KG1 (cell line): ENCODE data around the gene RSPO3.
"Not testable (repeated sequence)": the region's sequence is repeated elsewhere in the genome, so short reads cannot be mapped to it uniquely, and the experiment has no call there.

Source experiments
- DNase-seq: peaks from one replicate; lab custom pipeline; 2025; lab: John Stamatoyannopoulos, UW

Gene RSPO3

DNA sequence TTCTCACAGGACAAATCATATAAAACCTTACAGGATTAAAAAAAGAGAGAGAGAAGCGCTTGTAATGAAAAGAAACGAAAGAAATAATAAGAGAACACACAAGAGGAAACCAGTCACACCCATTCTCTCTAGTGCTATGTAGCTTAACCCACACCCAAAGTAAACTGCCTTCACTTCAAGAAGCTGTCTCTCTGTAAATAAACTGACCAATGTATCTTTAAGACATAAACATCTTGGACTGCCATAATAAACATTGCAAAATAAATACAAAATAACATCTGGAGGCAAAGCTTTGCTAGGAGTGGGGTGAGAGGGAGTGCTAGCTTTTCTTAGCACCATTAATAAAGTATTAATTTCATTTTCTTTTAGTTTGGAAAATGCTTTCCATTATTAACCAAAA, 86.6 kb downstream of the RSPO3 start:
- DNase-seq, result no peak

DNA sequence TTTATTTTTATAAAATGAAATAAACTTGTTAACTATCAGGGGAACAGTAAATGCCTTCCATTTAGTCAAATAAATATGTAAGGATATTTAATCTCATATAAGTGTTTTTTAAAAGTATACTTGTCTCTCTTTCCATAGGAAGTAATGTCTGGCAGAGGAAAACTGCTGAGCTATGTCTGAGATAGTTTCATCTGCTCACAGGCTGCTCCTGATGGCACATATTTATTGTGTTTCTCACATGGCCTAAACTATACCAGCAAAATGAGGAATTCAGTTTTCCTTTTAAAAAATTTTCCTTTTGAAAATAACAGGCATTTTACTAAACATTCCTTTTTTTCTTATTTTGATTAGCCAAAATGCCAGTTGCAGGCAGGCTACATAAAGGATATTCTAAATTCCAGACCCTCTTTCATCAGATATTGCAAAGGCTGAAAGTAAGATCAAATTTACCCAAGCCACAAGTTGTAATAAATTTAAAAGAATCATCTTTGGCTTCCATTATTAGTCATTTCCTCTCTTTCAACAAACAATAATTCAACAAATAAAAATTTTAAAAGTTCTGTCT, 88.1 kb downstream of the RSPO3 start:
- DNase-seq, result no peak

DNA sequence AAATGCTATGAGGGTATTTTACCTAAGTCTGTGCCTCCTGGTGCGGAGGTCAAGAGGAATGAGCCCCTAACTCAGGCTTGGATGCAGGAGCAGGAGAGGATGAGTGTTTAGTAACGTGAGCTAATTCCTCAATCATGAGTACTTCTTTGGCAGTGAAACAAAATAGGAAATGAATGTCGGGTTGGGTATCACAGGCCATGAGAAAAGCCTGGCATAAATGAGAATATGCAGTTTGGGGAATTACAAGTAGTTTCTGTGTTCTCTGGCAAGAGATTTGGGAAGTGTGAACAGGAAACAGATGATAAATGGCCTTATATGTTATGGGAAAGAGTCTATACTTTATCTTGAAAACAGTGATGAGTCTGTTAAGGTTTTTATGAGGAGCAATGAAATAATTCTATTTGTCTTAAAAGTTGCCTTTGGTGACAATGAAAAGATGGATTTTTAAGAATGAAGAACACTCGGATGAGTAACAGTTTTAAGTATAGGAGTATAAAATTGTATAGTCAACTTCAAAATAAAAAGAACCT, 89.2 kb downstream of the RSPO3 start:
- no peak for DNase-seq

DNA sequence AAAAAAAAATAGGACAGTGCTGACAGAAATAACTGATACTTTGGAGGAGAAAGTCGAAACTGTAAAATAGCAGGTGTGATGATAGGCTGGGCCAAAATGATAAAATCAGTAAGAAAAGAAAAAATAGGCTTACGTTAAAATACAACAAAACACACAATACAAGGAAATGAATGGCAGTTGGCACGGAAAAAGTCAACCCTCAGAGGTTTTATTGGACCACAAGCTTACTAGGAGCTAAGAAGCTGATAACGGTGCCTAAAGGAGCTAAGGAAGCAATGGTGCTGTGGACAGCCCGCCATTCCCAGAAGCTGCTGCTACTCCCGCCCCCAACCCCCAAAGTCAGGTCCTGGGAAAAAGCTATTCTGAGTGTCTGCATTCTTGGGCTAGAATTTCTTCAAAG, 92.3 kb downstream of the RSPO3 start:
- no peak for DNase-seq

DNA sequence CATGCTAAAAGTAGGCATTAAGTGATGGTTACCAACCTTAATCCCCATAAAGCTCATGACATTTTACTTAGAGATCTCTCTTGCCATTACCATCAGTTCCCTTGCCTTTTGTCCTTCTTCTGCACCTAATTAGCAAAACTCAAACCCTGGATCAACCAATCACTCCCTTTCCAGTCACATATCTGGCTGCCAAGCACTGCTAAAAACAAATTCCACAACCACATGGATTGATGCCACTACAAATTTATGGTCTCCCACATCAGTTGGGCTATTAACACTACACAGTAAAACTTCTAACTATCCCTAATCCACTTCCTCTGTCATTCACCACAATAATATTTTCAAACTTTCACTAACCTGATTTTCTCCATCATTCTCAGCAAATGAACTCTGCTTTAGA, 93.9 kb downstream of the RSPO3 start:
- DNase-seq, result no peak

DNA sequence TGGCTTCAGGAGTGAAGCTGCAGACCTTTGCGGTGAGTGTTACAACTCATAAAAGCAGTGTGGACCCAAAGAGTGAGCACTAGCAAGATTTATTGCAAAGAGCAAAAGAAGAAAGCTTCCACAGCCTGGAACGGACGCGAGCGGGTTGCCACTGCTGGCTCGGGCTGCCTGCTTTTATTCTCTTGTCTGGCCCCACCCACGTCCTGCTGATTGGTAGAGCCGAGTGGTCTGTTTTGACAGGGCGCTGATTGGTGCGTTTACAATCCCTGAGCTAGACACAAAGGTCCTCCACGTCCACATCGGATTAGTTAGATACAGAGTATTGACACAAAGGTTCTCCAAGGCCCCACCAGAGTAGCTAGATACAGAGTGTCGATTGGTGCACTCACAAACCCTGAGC, 95.6 kb downstream of the RSPO3 start:
- DNase-seq, result not testable (repeated sequence)

DNA sequence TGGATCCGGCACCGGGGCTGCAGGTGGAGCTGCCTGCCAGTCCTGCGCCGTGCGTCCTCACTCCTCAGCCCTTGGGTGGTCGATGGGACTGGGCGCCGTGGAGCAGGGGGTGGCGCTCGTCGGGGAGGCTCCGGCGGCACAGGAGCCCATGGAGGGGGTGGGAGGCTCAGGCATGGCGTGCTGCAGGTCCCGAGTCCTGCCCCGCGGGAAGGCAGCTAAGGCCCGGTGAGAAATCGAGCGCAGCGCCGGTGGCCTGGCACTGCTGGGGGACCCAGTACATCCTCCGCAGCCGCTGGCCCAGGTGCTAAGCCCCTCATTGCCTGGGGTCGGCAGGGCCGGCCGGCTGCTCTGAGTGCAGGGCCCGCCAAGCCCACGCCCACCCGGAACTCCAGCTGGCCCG, 96.1 kb downstream of the RSPO3 start:
- DNase-seq, result not testable (repeated sequence)

DNA sequence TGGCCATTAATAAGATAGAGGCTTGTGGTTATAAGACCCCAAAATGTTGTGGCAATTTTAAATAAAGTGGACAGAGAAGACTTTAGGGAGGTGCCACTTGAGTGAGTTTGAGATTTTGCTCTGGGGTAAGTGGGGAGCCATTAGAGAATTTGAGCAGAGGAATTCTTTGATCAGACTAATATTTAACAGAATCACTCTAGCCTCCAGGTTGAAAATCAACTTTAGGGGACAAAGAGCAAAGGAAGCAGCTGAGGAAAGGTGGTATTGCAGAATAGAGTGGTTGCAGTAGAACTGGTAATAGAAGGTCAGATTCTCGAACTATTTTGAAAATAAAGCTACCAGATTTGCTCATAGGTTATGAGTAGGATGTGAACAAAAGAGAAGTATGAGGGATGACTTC, 97.5 kb downstream of the RSPO3 start:
- no peak for DNase-seq

DNA sequence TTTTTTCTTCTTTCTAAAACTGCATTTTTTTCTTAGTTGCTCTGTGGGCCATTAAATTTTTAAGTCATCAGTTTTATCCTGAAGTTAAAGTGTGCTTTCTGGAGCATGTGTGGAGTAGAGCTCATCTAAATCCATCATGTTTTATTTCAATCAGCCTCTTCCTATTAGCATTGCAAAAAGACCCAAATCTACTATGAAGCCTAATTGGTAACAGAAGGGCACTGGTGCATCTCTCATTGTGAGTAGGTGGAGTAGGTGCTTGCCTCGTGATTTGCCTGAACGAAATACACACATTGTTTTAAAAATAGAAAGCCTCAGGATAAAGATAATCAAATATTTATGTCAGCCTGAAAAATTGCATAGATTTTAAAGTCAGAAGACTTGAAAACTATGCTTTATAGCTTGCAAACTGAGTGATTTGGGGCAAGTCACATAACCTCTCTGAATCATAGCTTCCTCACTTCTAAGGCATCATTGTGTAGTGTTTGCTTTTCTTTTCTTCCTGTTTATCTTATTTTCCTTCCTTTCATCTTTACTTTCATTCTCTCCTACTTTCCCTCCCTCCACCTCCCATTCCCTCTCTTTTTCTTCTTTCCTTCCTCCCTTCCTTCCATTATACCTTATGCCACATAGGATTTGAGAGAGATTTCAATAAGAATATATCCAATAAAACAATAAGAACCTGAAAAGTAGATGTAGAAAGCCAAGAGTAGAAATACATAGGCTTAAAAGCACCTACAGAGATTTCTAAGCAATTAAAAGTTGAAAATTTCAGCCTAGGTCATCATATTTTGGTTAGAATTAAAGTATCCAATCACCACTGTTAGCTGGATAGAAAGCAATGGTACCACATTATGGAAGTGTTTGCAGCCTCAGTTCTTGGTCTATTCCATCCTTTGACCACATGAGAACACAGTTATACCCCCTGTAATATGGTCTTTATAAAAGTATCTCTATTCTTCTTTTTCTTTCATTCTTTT, 98.6 kb downstream of the RSPO3 start:
- DNase-seq, result no peak

DNA sequence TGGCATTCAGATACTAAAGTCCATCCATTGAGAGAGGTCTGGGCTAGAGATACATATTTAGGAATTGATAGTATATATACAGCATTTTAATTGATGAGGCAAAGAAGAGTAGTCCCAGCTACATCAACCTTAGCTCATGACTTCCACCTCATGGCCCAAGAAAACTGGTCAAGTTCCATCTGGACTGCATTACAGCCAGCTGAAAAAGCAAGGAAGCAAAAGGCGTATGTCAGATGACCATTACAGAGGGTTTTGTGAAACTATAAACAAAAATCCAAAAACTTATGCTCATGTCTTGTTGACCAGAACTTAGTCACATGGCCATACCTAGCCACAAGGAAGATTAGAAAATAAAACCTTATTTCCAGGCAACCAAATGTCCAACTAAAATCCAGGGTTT, 101.4 kb downstream of the RSPO3 start:
- DNase-seq, result no peak

DNA sequence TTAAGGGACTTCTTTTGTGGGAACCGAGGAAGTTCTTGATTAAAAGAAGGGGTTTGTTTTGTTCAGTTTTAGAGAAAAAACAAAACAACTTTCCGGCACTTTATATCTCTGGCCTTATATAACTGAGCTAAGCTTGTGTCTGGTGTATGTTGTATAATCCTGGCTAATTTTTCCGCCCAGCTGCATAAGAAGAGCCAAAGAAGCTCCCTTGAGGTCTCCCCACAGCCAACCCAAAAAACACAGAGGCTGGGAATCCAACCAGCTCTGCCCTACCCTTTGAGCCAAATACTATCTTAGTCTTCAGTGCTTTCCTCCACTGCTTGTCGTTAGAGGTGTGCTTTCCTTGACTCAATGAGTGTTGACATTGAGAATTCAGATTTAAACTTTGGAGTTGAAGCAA, 102.7 kb downstream of the RSPO3 start:
- DNase-seq, result no peak

DNA sequence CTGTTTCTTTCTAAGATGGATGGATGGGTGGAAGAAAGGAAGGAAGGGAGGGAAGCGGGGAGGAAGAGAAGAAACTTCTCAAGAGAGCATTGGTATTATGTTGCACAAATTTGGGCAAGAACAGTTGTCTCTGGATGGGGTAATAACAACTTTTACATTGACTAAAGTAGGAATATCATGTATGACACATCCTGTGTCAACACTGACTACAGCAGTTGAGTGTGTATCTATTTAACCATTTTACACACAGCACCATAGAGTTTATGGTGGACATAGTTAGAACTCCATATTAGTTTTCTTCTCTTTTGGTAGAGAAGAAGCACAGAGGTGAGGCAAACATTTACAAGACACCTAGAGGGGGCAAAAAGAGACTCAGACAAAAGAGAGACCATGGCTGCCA, 103.9 kb downstream of the RSPO3 start:
- DNase-seq, result no peak

DNA sequence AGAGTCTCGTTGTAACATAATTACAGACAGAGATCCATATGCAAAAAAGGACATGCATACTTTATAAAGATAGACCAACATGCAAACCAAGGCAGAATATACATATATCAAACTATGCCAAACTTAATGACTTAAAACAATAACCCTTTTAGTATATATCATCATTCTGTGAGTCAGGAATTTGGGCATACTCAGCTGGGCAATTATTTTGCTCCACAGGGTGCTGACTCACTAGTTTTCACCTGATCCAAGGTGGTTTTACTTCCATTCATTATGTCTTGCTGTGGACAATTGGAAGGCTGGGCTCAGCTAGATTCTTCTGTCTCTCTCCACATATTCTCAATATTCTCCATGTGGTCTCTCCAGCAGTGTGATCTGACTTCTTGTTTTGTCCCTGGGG, 107.0 kb downstream of the RSPO3 start:
- DNase-seq, result no peak

DNA sequence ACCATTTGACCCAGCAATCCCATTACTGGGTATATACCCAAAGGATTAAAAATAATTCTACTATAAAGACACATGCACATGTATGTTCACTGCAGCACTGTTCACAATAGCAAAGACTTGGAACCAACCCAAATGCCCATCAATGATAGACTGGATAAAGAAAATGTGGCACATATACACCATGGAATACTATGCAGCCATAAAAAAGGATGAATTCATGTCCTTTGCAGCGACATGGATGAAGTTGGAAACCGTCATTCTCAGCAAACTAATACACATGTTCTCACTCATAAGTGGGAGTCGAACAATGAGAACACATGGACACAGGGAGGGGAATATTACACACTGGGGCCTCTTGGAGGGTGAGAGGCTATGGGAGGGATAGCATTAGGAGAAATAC, 115.3 kb downstream of the RSPO3 start:
- not testable (repeated sequence) for DNase-seq

DNA sequence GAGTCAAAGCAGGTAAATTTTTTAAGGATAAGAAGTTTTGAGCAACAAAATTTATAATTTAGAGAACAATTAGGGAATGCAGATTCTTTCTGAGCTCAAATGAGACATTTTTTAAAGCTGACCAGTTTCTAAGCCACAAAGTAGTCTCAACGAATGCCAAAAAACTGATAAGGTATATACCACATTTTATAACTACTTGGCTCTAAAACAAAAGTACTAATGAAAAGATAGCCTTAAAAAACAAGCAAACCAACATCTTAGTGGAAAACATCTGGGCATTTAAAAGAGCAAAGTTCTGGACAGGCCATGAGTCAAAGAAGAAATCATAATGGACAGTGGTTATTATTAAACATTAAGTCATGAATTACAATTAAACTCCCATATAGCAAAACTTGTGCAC, 125.0 kb downstream of the RSPO3 start:
- no peak for DNase-seq
